Kidney (tissue), 14 donors: ENCODE data around the gene EPS8L3. TPM values are rescaled to one million over a fixed set of nuclear protein-coding genes. Genes with fewer than 3 reads are reported as not detected.

Source experiments
- DNase-seq, 5 donors: peaks; one replicate each; pipeline ENCODE4 v3.0.0-alpha.2; 2013 to 2020
- FAIRE-seq: peaks from 2 replicates; lab custom pipeline; 2012; peaks lifted over from hg19 to GRCh38; lab: Jason Lieb, UNC
- H3K27ac ChIP-seq, 2 donors: one replicate each; pipeline ENCODE4 v1.7.0; 2013; ENCODE audit warnings: low read depth in 2 of 2, low read length in 2 of 2, inconsistent platforms in 1 of 2
- H3K27me3 ChIP-seq: one replicate; pipeline ENCODE4 v1.7.1; 2013; ENCODE audit warnings: low read length, inconsistent platforms; ENCODE audit not compliant: control insufficient read depth, insufficient read depth
- H3K36me3 ChIP-seq, 3 donors: one replicate each; pipeline versions ENCODE4 v1.7.0 to v1.7.1; 2013; ENCODE audit warnings: low read length in 3 of 3, control low read depth in 1 of 3, inconsistent platforms in 1 of 3; ENCODE audit not compliant: insufficient read depth in 3 of 3, control insufficient read depth in 2 of 3
- H3K4me1 ChIP-seq, 3 donors: one replicate each; pipeline versions ENCODE4 v1.7.0 to v1.7.1; 2013; ENCODE audit warnings: low read length in 3 of 3, inconsistent platforms in 1 of 3, low read depth in 1 of 3; ENCODE audit not compliant: control insufficient read depth in 2 of 3, insufficient read depth in 2 of 3
- H3K4me3 ChIP-seq, 3 donors: one replicate each; pipeline versions ENCODE4 v1.7.0 to v1.8.1; 2013; ENCODE audit warnings: low read length in 3 of 3, control low read depth in 1 of 3, inconsistent platforms in 1 of 3
- H3K9ac ChIP-seq, 3 donors: one replicate each; pipeline versions ENCODE4 v1.7.0 to v1.7.1; 2013; ENCODE audit warnings: low read length in 3 of 3, control low read depth in 1 of 3, inconsistent platforms in 1 of 3
- H3K9me3 ChIP-seq, 3 donors: one replicate each; pipeline versions ENCODE4 v1.7.0 to v1.7.1; 2013; ENCODE audit warnings: low read length in 3 of 3, control low read depth in 1 of 3, inconsistent platforms in 1 of 3; ENCODE audit not compliant: control insufficient read depth in 2 of 3, insufficient read depth in 1 of 3
- intact Hi-C: fragments of 100-400 bp; cut with DNase I; formaldehyde crosslinking; loops from one replicate; pipeline ENCODE4 v1.11.1; 2022
- polyA plus RNA-seq: library from polyadenylated mRNA; stranded (reverse); fragments of 350-450 nt; fragmentation: Illumina TruSeq; extraction: RNeasy Lipid Tissue Mini Kit (QIAGEN cat#74804); gene quantifications from one replicate; pipeline ENCODE4 v1.2.3, GENCODE V29; 2014; ENCODE audit warnings: low read depth, low replicate concordance; ENCODE audit not compliant: insufficient read depth
- total RNA-seq: library from RNA; stranded (reverse); fragmentation: NEBNext Ultra II Directional; extraction: Animal tissue kit (Norgen Biotek cat#: 25700); gene quantifications from one replicate; pipeline ENCODE4 v1.2.1, GENCODE V29; 2021
- TF ChIP-seq, protein P1 (sequence below): IDR thresholded peaks from 3 replicates; pipeline ENCODE4 v1.5.1; 2012; ENCODE audit warnings: mild to moderate bottlenecking, moderate library complexity, borderline replicate concordance; ENCODE audit not compliant: insufficient read depth; ENCODE audit errors: extremely low read depth
- donor health status: control.
- donor health status: control.
- donor health status: control.
- donor health status: control.
- donor health status: control.
- donor health status: DM: yes; HTN: yes; CAD: no.
- donor health status: Normal renal cell carcinoma (clear cell type).

Gene EPS8L3
- total and polyA plus RNA-seq, 2 donors from 2014 or later: 1.8 TPM; not detected in 1

DNA sequence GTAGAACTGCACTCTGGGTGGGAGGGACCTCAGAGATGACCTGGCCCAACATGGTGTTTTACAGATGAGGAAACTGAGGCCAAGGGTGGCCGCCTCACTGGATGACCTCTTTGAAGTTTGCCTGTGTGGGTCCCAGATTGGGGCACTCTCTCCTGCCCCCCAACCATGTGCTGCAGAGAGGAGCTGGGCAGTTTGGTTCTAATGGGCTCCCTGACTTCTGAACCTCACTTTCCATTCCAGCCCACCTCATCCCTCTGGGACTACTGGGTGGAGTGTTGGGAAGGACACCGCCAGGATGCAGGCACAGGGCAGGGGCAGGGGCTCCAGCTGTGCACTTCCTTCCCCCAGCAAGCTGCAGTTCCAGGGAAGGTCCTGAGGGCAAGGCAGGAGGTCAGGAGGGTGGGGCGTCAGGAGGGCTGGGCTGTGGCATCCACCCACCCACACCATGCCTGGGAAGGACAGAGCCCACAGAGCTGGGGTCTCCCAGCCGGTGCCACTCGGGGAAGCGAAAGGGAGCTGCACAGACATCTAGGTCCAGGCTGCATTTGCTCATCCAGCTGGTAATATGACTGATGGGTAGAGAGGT lies 10.3 kb upstream of the EPS8L3 start:
- intact Hi-C loops: loop anchor here (5.0 kb wide), 2 partner anchors 132 to 227 kb away; partner anchors contain the start of gene GNAI3
- TF ChIP-seq, protein P1, sequence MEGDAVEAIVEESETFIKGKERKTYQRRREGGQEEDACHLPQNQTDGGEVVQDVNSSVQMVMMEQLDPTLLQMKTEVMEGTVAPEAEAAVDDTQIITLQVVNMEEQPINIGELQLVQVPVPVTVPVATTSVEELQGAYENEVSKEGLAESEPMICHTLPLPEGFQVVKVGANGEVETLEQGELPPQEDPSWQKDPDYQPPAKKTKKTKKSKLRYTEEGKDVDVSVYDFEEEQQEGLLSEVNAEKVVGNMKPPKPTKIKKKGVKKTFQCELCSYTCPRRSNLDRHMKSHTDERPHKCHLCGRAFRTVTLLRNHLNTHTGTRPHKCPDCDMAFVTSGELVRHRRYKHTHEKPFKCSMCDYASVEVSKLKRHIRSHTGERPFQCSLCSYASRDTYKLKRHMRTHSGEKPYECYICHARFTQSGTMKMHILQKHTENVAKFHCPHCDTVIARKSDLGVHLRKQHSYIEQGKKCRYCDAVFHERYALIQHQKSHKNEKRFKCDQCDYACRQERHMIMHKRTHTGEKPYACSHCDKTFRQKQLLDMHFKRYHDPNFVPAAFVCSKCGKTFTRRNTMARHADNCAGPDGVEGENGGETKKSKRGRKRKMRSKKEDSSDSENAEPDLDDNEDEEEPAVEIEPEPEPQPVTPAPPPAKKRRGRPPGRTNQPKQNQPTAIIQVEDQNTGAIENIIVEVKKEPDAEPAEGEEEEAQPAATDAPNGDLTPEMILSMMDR: no peak
- FAIRE-seq: no peak
- Histone ChIP-seq H3K27ac (no peak overlapping the region), H3K9ac (no peak overlapping the region), H3K9me3 (no peaks in the 10 kb centered on the region), H3K4me1 (peaks cover 0 to 3% (median 3%) of the 10 kb centered on the region in 3 donors), H3K27me3 (no peaks in the 10 kb centered on the region), H3K4me3 (no peak overlapping the region), H3K36me3 (no peaks in the 10 kb centered on the region)
- peak in 1 of 5 donors; percentile 63 for DNase-seq

DNA sequence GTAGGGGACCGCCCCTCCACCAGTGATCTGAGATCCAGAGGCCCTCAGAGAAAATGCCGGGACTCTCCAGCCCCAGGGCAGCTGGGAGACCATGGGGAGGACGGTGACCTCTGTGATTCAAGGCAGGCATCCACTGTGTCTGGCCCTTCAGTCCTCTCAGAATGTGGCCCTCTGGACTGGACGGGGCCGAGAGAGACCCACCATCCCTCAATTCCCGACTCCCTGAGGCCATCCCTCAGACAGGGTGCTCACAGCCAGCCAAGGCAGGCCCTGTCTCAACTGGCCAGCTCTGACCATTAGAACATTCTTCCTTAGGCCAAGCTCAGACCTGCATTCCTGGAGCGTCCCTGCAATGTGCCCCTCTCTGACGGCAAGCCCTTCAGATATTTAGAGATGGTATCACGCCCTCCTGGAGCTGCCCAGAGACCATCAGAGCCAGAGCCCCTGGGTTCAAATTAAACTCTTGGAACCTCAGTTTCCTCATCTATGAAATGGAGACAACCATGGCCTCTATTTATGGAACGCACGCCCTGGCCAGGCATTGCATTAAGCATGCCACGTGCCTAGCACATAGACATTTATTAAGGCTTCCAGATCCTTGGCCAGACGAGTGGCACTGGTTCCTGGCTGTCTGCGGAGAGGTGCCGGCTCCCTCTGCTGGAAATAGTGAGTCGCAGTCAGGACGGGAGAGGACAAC lies 9.6 kb upstream of the EPS8L3 start:
- Histone ChIP-seq H3K27me3 (no peaks in the 10 kb centered on the region), H3K9ac (no peak overlapping the region), H3K36me3 (no peaks in the 10 kb centered on the region), H3K27ac (no peak overlapping the region), H3K9me3 (no peaks in the 10 kb centered on the region), H3K4me1 (peaks cover 0 to 3% (median 3%) of the 10 kb centered on the region in 3 donors), H3K4me3 (no peak overlapping the region)
- DNase-seq: peak; percentile 86 to 96 (median 92)
- intact Hi-C loops: loop anchor here (5.0 kb wide), 2 partner anchors 131 to 226 kb away; partner anchors contain the start of gene GNAI3
- no peak for FAIRE-seq
- TF ChIP-seq, protein P1: peak; percentile 94

DNA sequence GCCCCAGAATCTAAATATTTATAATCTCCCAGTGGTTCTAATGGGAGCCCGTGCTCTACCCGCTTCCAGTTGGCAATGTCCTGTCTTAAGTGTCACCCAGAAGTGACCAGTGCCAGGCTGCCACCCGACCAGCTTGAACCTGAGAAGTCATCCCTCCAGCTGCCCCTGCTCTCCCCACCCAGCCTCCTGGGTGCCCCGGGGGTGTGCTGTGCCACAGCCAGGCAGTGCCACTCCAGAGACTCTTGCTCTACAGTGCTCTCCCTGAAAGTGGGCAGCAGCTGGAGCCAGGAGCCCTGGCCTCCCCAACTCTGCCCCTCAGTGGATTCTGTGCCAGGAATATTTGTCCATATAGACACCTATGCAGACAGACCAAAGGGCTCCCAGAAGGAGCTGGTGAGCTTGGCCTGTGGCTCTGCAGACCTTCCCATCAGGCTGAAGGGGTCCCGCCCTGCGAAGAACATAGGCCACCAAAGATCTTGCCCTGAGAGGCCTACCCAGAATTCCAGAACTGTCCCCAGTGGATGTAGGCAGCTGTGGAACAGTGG lies 9.0 kb upstream of the EPS8L3 start:
- FAIRE-seq (no peak), DNase-seq (peak in 2 of 5 donors; percentile 37 to 60)
- Histone ChIP-seq H3K9ac (no peak overlapping the region), H3K27ac (no peak overlapping the region), H3K4me1 (peaks cover 0 to 3% (median 3%) of the 10 kb centered on the region in 3 donors), H3K27me3 (no peaks in the 10 kb centered on the region), H3K36me3 (no peaks in the 10 kb centered on the region), H3K9me3 (no peaks in the 10 kb centered on the region), H3K4me3 (no peak overlapping the region)
- intact Hi-C loops: loop anchor here (5.0 kb wide), 2 partner anchors 130 to 225 kb away; partner anchors contain the start of gene GNAI3
- TF ChIP-seq, protein P1: no peak
